HG02763 (cell line): ENCODE data around the gene SERPINH1.

ENCODE experiments used
- ATAC-seq: cut with Tn5 transposase; IDR thresholded peaks from one replicate; pipeline ENCODE4 v1.9.1; 2021; ENCODE audit warnings: mild to moderate bottlenecking, moderate library complexity; ENCODE audit not compliant: unreplicated experiment

SERPINH1 gene

GRCh38 chr11:75594211-75594610 lies 32.2 kb downstream of the SERPINH1 start:
- ATAC-seq: no peak

DNA sequence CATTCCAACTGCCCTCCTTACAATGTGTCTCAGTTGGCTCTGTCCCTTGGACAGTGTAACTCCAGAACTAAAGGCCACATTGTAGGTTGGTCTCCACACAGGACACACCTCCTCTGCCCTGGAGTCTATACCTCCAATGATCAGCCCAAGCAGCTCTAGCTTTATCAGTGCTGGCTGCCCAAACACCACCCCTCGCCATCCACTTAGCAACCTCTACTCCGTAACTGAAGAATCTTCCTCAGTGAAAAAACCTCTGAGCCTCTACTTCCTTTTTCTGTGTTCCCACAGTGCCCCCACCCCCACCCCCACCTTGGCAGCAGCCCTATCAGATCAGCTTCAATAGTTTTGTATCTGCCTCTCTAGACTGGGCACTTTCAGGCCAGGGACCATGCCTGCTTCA lies 33.4 kb downstream of the SERPINH1 start:
- ATAC-seq: no peak

GRCh38 chr11:75596914-75597313 lies 34.9 kb downstream of the SERPINH1 start:
- no peak for ATAC-seq

- no peak for ATAC-seq
These were observed 35.6 kb downstream of the SERPINH1 start for GRCh38 chr11:75597636-75598035.

- ATAC-seq: no peak
These were observed 36.2 kb downstream of the SERPINH1 start for GRCh38 chr11:75598264-75598663.

DNA sequence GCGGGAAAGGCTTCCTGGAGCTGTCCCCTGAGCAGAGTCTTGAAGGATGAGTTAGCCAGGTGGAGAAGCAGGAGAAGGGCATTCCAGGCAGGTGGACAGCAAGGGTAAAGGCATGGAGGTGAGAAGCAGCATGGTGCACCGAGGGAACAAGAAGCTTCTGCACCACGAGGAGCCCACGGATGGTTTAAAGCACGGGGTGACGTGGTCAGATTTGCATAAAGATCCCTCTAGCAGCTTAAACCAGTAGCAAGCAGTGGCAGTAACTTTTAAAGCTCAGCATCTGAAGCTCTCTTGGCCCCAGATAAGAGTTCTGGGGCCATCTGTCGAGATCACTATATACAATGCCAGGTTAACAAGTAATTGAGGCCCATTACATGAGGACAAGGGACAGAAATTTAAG lies 36.8 kb downstream of the SERPINH1 start:
- no peak for ATAC-seq

DNA sequence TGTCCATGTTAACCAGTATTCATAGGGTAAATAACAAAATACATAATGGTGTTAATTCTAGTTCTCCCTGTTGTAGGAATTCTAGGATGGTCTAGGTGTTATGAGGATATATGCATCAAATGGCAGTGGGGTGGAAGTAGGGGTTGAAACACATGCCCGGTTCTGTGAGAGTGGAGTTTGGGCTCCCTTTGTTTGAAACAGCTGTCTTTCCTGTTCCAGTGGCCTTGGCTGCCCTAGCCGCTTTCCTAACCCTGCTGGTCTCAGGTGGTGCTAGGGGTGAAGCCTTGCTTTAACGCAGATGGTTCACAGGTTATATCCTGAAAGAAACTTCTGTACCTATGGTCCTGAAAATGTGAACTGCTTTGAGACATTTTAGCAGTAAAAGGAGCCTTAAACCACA lies 38.3 kb downstream of the SERPINH1 start:
- no peak for ATAC-seq

- no peak for ATAC-seq
These were observed 39.4 kb downstream of the SERPINH1 start for GRCh38 chr11:75601494-75601893.

GRCh38 chr11:75602951-75603350 lies 40.9 kb downstream of the SERPINH1 start:
- ATAC-seq: no peak

- no peak for ATAC-seq
These were observed 42.0 kb downstream of the SERPINH1 start for GRCh38 chr11:75603791-75604736.

GRCh38 chr11:75606099-75606498 lies 44.0 kb downstream of the SERPINH1 start:
- ATAC-seq: no peak

GRCh38 chr11:75611823-75612222 lies 49.8 kb downstream of the SERPINH1 start:
- ATAC-seq: no peak

DNA sequence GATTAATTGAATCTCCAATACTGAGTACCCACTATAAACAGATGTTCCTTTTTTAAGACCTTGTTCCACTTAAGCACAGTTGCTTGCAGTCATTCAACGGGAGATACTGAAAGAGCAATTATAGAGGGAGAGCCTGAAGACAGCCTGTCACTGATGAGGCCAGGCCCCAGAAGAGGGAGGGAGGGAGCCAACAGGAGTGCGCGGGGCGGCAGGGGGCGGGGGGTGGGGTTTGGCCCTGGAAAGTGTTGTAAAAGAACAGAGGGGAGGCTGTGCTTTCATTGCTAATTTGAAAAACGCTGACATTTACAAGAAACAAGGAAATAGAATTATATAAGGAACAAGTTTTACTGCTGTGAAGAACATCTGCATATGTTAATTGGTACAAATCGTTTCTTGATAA lies 53.7 kb downstream of the SERPINH1 start:
- no peak for ATAC-seq

DNA sequence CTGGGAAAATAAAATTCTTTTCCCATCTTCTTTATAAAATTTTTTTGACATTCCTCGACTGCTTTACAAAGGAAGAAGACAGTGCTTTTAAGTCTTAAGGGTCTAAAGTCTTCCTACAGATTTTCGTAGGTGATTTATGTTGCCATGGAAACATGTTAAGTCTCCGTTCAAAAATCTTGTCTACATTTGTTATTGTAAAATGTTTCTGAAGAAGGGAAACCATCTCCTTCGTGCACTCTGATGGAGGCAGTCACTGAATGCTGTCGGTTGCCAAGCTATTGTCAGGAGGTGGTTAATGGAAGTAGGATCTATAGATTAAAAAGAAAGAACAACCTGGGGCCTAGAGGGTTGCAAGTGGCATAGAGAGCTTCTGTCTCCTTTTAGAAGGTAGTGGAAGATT lies 54.2 kb downstream of the SERPINH1 start:
- no peak for ATAC-seq
